ENCODE data around the gene BCAP31.
A peak's percentile ranks its signal among the peaks of the same experiment; 100 is the strongest.
"Not testable (repeated sequence)": the region's sequence is repeated elsewhere in the genome, so short reads cannot be mapped to it uniquely, and the experiment has no call there.

The BCAP31 gene

GRCh38 chrX:153734871-153735270 lies 10.7 kb upstream of the BCAP31 start:
- DNase-seq (ENCODE audit: low spot score), result no peak

GRCh38 chrX:153733651-153734240 lies 9.6 kb upstream of the BCAP31 start:
- no peak for DNase-seq (ENCODE audit: low spot score)

GRCh38 chrX:153732401-153732800 lies 8.2 kb upstream of the BCAP31 start:
- DNase-seq (ENCODE audit: low spot score), result peak; percentile 18

GRCh38 chrX:153731845-153732215 lies 7.6 kb upstream of the BCAP31 start:
- DNase-seq (ENCODE audit: low spot score), result no peak

- DNase-seq (ENCODE audit: low spot score), result no peak
These were observed 7.1 kb upstream of the BCAP31 start for GRCh38 chrX:153731117-153731844.

- not testable (repeated sequence) for DNase-seq (ENCODE audit: low spot score)
These were observed 5.9 kb upstream of the BCAP31 start for GRCh38 chrX:153730115-153730514.

GRCh38 chrX:153728951-153729631 lies 4.9 kb upstream of the BCAP31 start:
- no peak for DNase-seq (ENCODE audit: low spot score)

- DNase-seq (ENCODE audit: low spot score), result no peak
These were observed 3.9 kb upstream of the BCAP31 start for GRCh38 chrX:153728095-153728494.

- DNase-seq (ENCODE audit: low spot score), result peak; percentile 73
These were observed 3.1 kb upstream of the BCAP31 start for GRCh38 chrX:153727123-153727931.

GRCh38 chrX:153726286-153727122 lies 2.3 kb upstream of the BCAP31 start:
- DNase-seq (ENCODE audit: low spot score), result peak; percentile 59

- DNase-seq (ENCODE audit: low spot score), result no peak
These were observed 1.7 kb upstream of the BCAP31 start for GRCh38 chrX:153725832-153726285.

GRCh38 chrX:153725039-153725831 lies 1.0 kb upstream of the BCAP31 start:
- DNase-seq (ENCODE audit: low spot score), result no peak

GRCh38 chrX:153723351-153724251 lies 586 bp downstream of the BCAP31 start:
- DNase-seq (ENCODE audit: low spot score), result no peak

- DNase-seq (ENCODE audit: low spot score), result no peak
These were observed 1.4 kb downstream of the BCAP31 start for GRCh38 chrX:153722704-153723350.

GRCh38 chrX:153719701-153720100 lies 4.5 kb downstream of the BCAP31 start:
- DNase-seq (ENCODE audit: low spot score), result no peak

GRCh38 chrX:153719238-153719637 lies 4.9 kb downstream of the BCAP31 start:
- no peak for DNase-seq (ENCODE audit: low spot score)

GRCh38 chrX:153717445-153717844 lies 6.7 kb downstream of the BCAP31 start:
- DNase-seq (ENCODE audit: low spot score), result no peak

- peak; percentile 29 for DNase-seq (ENCODE audit: low spot score)
These were observed 9.9 kb downstream of the BCAP31 start for GRCh38 chrX:153714256-153714655.

Data from pons (tissue), 1 donor.